COLO829 (cell line): ENCODE data around the gene KCNK17.
"Not testable (repeated sequence)": the region's sequence is repeated elsewhere in the genome, so short reads cannot be mapped to it uniquely, and the experiment has no call there.

Experiments
- DNase-seq: peaks from one replicate; pipeline ENCODE4 v3.0.0; 2012; ENCODE audit warnings: low spot score

The KCNK17 gene

GRCh38 chr6:39302011-39302410 lies 12.2 kb downstream of the KCNK17 start:
- DNase-seq, result no peak

- peak; percentile 45 for DNase-seq
Observed at GRCh38 chr6:39301606-39302005, 12.6 kb downstream of the KCNK17 start.

GRCh38 chr6:39300739-39301138 lies 13.5 kb downstream of the KCNK17 start:
- no peak for DNase-seq

GRCh38 chr6:39298061-39298460 lies 16.2 kb downstream of the KCNK17 start:
- no peak for DNase-seq

GRCh38 chr6:39296745-39297640 lies 17.2 kb downstream of the KCNK17 start:
- DNase-seq, result no peak

- no peak for DNase-seq
Observed at GRCh38 chr6:39295611-39296011, 18.6 kb downstream of the KCNK17 start.

GRCh38 chr6:39294899-39295298 lies 19.3 kb downstream of the KCNK17 start:
- DNase-seq, result no peak

GRCh38 chr6:39294133-39294532 lies 20.1 kb downstream of the KCNK17 start:
- no peak for DNase-seq

- DNase-seq, result no peak
Observed at GRCh38 chr6:39292637-39293036, 21.6 kb downstream of the KCNK17 start.

GRCh38 chr6:39289490-39289889 lies 24.7 kb downstream of the KCNK17 start:
- DNase-seq, result no peak

- no peak for DNase-seq
Observed at GRCh38 chr6:39287601-39288000, 26.6 kb downstream of the KCNK17 start.

GRCh38 chr6:39286596-39286995 lies 27.6 kb downstream of the KCNK17 start:
- DNase-seq, result not testable (repeated sequence)

- no peak for DNase-seq
Observed at GRCh38 chr6:39282774-39283173, 31.4 kb downstream of the KCNK17 start.

- DNase-seq, result no peak
Observed at GRCh38 chr6:39281312-39281980, 32.8 kb downstream of the KCNK17 start.

- DNase-seq, result peak; percentile 32
Observed at GRCh38 chr6:39280247-39280731, 33.9 kb downstream of the KCNK17 start.

GRCh38 chr6:39279539-39279938 lies 34.7 kb downstream of the KCNK17 start:
- no peak for DNase-seq

- DNase-seq, result no peak
Observed at GRCh38 chr6:39276379-39276995, 37.7 kb downstream of the KCNK17 start.

GRCh38 chr6:39274903-39275302 lies 39.3 kb downstream of the KCNK17 start:
- DNase-seq, result no peak

- DNase-seq, result no peak
Observed at GRCh38 chr6:39274471-39274870, 39.7 kb downstream of the KCNK17 start.

- DNase-seq, result no peak
Observed at GRCh38 chr6:39273406-39273821, 40.8 kb downstream of the KCNK17 start.

- no peak for DNase-seq
Observed at GRCh38 chr6:39269961-39270360, 44.3 kb downstream of the KCNK17 start.

- DNase-seq, result no peak
Observed at GRCh38 chr6:39268721-39269120, 45.5 kb downstream of the KCNK17 start.

- no peak for DNase-seq
Observed at GRCh38 chr6:39268171-39268570, 46.0 kb downstream of the KCNK17 start.
